ENCODE data around the gene ZNF22.

Gene ZNF22

DNA sequence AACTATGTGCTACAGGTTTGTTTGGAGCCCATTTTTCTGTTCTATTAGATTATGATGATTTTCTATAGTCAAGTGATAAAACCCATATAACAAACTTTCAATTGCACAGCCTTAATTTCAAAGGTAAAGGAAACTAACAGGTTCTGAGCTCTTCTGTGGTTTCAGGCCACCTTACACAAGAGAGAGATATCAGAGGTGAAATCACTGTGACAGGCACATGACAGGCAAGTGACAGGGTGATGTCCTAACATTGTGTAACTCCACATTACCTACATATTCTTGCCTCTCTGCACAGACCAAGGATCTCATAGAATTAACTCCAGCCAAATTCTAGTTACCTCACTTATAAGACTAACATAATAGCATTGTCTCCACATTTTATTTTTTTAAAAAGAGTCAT is 35.0 kb downstream of the ZNF22 start:
- no peak for DNase-seq

- DNase-seq, result no peak
These were observed 40.3 kb downstream of the ZNF22 start for GRCh38 chr10:45040921-45041542.

- no peak for DNase-seq
These were observed 43.6 kb downstream of the ZNF22 start for GRCh38 chr10:45044290-45044689.

DNA sequence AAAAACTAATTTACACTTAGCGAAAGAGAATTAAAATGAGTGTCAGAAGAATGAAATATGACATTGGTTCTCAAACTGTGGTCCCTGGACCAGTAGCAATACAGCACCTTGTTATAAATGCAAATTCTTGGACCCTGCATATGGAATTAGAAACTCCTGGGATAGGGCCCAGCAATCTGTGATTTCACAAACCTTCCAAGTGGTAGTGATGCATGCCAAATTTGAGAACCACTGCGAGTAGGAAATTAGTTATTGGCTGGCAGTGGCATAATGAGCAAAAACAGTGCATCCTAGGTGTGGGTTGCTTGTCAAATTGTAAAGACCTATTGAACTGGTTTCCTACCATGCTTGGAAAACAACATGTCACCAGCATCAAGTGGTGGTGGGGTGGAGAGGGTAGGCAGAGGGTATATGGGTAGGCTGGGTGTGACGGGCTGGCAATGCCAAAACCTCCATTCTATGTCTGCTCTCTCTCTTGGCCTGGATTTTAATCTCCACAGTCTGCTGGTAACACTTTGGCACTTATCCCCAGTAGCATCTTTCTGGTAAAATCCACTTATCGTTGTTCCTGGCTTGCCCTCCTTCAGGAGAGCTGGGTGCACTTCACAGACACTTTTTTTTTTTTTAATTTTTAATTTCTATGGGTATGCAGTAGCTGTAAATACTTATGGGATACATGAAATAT is 50.0 kb downstream of the ZNF22 start:
- no peak for DNase-seq

- DNase-seq, result no peak
These were observed 52.0 kb downstream of the ZNF22 start for GRCh38 chr10:45052700-45053099.

- no peak for DNase-seq
These were observed 52.9 kb downstream of the ZNF22 start for GRCh38 chr10:45053569-45054100.

Data from activated CD4-positive, alpha-beta T cell treated with anti-CD3 and anti-CD28 coated beads, Interleukin-10, Interleukin-2, amounts not matched to agents 100 ng/mL and 50 ng/mL, durations not matched to agents 16 hours and 8 hours (primary cell).